Measurements from ENCODE around the gene TSPAN18. TPM values are rescaled to one million over a fixed set of nuclear protein-coding genes. Genes with fewer than 3 reads are reported as not detected.
A peak's percentile ranks its signal among the peaks of the same experiment; 100 is the strongest.

The TSPAN18 gene
- polyA plus RNA-seq, 3 donors, result 48.8 to 58.2 (median 58.0) TPM

GRCh38 chr11:44949160-44950030, 222.6 kb downstream of the TSPAN18 start:
- peak in 4 of 11 donors; percentile 38 to 61 (median 48) for DNase-seq (ENCODE audit: extremely low read depth in 1 of 11, low read depth in 9 of 11, low spot score in 4 of 11)

GRCh38 chr11:44950031-44950624, 223.4 kb downstream of the TSPAN18 start:
- DNase-seq (ENCODE audit: extremely low read depth in 1 of 11, low read depth in 9 of 11, low spot score in 4 of 11), result peak in 1 of 11 donors; percentile 41

GRCh38 chr11:44950625-44951476, 224.1 kb downstream of the TSPAN18 start, which contains the start of gene TP53I11:
TSS of gene TP53I11 (minus strand) at chr11:44950883. CDS start at chr11:44938335, 12,548 bp downstream.
- peak in 7 of 11 donors; percentile 62 to 79 (median 73) for DNase-seq (ENCODE audit: extremely low read depth in 1 of 11, low read depth in 9 of 11, low spot score in 4 of 11)

- no peak for DNase-seq (ENCODE audit: extremely low read depth in 1 of 11, low read depth in 9 of 11, low spot score in 4 of 11)
Observed at GRCh38 chr11:44952082-44952481, 225.3 kb downstream of the TSPAN18 start.

GRCh38 chr11:44952500-44953260, 225.9 kb downstream of the TSPAN18 start:
- no peak for DNase-seq (ENCODE audit: extremely low read depth in 1 of 11, low read depth in 9 of 11, low spot score in 4 of 11)

GRCh38 chr11:44954051-44954906, 227.5 kb downstream of the TSPAN18 start:
- DNase-seq (ENCODE audit: extremely low read depth in 1 of 11, low read depth in 9 of 11, low spot score in 4 of 11), result no peak

- peak in 2 of 11 donors; percentile 46 to 48 for DNase-seq (ENCODE audit: extremely low read depth in 1 of 11, low read depth in 9 of 11, low spot score in 4 of 11)
Observed at GRCh38 chr11:44955015-44955738, 228.4 kb downstream of the TSPAN18 start.

- peak in 1 of 11 donors; percentile 38 for DNase-seq (ENCODE audit: extremely low read depth in 1 of 11, low read depth in 9 of 11, low spot score in 4 of 11)
Observed at GRCh38 chr11:44957040-44957515, 230.3 kb downstream of the TSPAN18 start.

GRCh38 chr11:44957776-44958564, 231.2 kb downstream of the TSPAN18 start:
- DNase-seq (ENCODE audit: extremely low read depth in 1 of 11, low read depth in 9 of 11, low spot score in 4 of 11), result no peak

GRCh38 chr11:44959064-44959463, 232.3 kb downstream of the TSPAN18 start:
- DNase-seq (ENCODE audit: extremely low read depth in 1 of 11, low read depth in 9 of 11, low spot score in 4 of 11), result no peak

GRCh38 chr11:44960200-44960845, 233.6 kb downstream of the TSPAN18 start:
- no peak for DNase-seq (ENCODE audit: extremely low read depth in 1 of 11, low read depth in 9 of 11, low spot score in 4 of 11)

GRCh38 chr11:44962464-44962863, 235.7 kb downstream of the TSPAN18 start:
- no peak for DNase-seq (ENCODE audit: extremely low read depth in 1 of 11, low read depth in 9 of 11, low spot score in 4 of 11)

GRCh38 chr11:44963136-44963535, 236.4 kb downstream of the TSPAN18 start:
- DNase-seq (ENCODE audit: extremely low read depth in 1 of 11, low read depth in 9 of 11, low spot score in 4 of 11), result no peak

GRCh38 chr11:44963948-44964347, 237.2 kb downstream of the TSPAN18 start:
- DNase-seq (ENCODE audit: extremely low read depth in 1 of 11, low read depth in 9 of 11, low spot score in 4 of 11), result no peak

GRCh38 chr11:44964526-44965209, 237.9 kb downstream of the TSPAN18 start:
- DNase-seq (ENCODE audit: extremely low read depth in 1 of 11, low read depth in 9 of 11, low spot score in 4 of 11), result no peak

All from renal cortex interstitium (tissue), 11 donors.